Measurements from ENCODE around the gene ZNF609. TPM values are rescaled to one million over a fixed set of nuclear protein-coding genes. Genes with fewer than 3 reads are reported as not detected.

Gene ZNF609
- total and polyA plus RNA-seq, 2 of the 13 experiments (the other 11 are each of a cell fraction or from before 2014, with no cell fraction given): 8.9 to 9.9 TPM

DNA sequence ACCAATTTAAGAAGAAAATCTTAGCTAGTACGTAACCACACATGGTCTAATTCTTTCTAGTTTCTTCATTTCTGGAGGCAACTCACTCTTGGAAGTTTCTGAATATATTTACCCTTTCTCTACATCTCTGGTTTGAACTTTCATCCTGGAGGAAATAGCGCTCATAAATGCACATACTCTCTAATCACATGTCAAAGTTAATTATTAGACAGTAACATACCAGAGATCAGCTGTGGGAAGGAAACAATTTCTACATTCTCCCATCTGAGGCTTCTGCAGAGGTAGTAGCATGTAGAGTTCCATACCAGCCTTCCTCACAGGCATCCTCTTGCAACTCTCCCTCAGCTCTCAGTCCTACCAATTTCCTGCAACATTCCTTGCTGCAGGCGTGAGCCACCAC lies 182.5 kb downstream of the ZNF609 start (continued):
- TF ChIP-seq FOXA3 (CRISPR knock-in tag; IDR thresholded peaks at IDR 0.05): peak; percentile 58
- no peak for TF ChIP-seq NFE2 (CRISPR knock-in tag; IDR thresholded peaks at IDR 0.05)
- no peak for TF ChIP-seq RBM39 (IDR thresholded peaks at IDR 0.05; ENCODE audit: low read depth, low read length, poor library complexity, severe bottlenecking)
- peak; percentile 61 for TF ChIP-seq NCOA2 (CRISPR knock-in tag; IDR thresholded peaks at IDR 0.05)
- TF ChIP-seq ZNF205 (CRISPR knock-in tag; IDR thresholded peaks at IDR 0.05): peak; percentile 80; the same call in 1 of the 2 replicates
- TF ChIP-seq EP300 (IDR thresholded peaks at IDR 0.05; ENCODE audit: low read depth in 2 of 2, low read length in 2 of 2): peak in 1 of 2 experiments; percentile 73; a peak in 2 of 4 replicates
- TF ChIP-seq EP300 (CRISPR knock-in tag; IDR thresholded peaks at IDR 0.05; ENCODE audit: borderline replicate concordance): no peak
- no peak for TF ChIP-seq ZNF263 (CRISPR knock-in tag; IDR thresholded peaks at IDR 0.05)
- TF ChIP-seq ZSCAN9 (CRISPR knock-in tag; IDR thresholded peaks at IDR 0.05; ENCODE audit: borderline replicate concordance): peak; percentile 58; the same call in 1 of the 2 replicates
- TF ChIP-seq, protein P1, sequence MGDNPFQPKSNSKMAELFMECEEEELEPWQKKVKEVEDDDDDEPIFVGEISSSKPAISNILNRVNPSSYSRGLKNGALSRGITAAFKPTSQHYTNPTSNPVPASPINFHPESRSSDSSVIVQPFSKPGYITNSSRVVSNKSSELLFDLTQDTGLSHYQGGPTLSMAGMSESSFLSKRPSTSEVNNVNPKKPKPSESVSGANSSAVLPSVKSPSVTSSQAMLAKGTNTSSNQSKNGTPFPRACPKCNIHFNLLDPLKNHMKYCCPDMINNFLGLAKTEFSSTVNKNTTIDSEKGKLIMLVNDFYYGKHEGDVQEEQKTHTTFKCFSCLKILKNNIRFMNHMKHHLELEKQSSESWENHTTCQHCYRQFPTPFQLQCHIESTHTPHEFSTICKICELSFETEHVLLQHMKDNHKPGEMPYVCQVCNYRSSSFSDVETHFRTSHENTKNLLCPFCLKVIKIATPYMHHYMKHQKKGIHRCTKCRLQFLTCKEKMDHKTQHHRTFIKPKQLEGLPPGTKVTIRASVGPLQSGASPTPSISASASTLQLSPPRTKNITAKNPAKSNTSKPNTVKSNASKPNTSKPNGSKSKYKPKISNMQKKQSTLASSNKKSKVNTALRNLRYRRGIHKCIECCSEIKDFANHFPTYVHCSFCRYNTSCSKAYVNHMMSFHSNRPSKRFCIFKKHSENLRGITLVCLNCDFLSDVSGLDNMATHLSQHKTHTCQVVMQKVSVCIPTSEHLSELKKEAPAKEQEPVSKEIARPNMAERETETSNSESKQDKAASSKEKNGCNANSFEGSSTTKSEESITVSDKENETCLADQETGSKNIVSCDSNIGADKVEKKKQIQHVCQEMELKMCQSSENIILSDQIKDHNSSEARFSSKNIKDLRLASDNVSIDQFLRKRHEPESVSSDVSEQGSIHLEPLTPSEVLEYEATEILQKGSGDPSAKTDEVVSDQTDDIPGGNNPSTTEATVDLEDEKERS (CRISPR knock-in tag; IDR thresholded peaks at IDR 0.05): no peak
- TF ChIP-seq CBFB (CRISPR knock-in tag; IDR thresholded peaks at IDR 0.05): no peak
- peak; percentile 48; the same call in 1 of the 2 replicates for TF ChIP-seq ZNF652 (CRISPR knock-in tag; IDR thresholded peaks at IDR 0.05; ENCODE audit: borderline replicate concordance, low read depth)
- TF ChIP-seq NFIC (IDR thresholded peaks at IDR 0.05; ENCODE audit: low read length): peak; percentile 26; the same call in 1 of the 2 replicates
- TF ChIP-seq, protein P2, sequence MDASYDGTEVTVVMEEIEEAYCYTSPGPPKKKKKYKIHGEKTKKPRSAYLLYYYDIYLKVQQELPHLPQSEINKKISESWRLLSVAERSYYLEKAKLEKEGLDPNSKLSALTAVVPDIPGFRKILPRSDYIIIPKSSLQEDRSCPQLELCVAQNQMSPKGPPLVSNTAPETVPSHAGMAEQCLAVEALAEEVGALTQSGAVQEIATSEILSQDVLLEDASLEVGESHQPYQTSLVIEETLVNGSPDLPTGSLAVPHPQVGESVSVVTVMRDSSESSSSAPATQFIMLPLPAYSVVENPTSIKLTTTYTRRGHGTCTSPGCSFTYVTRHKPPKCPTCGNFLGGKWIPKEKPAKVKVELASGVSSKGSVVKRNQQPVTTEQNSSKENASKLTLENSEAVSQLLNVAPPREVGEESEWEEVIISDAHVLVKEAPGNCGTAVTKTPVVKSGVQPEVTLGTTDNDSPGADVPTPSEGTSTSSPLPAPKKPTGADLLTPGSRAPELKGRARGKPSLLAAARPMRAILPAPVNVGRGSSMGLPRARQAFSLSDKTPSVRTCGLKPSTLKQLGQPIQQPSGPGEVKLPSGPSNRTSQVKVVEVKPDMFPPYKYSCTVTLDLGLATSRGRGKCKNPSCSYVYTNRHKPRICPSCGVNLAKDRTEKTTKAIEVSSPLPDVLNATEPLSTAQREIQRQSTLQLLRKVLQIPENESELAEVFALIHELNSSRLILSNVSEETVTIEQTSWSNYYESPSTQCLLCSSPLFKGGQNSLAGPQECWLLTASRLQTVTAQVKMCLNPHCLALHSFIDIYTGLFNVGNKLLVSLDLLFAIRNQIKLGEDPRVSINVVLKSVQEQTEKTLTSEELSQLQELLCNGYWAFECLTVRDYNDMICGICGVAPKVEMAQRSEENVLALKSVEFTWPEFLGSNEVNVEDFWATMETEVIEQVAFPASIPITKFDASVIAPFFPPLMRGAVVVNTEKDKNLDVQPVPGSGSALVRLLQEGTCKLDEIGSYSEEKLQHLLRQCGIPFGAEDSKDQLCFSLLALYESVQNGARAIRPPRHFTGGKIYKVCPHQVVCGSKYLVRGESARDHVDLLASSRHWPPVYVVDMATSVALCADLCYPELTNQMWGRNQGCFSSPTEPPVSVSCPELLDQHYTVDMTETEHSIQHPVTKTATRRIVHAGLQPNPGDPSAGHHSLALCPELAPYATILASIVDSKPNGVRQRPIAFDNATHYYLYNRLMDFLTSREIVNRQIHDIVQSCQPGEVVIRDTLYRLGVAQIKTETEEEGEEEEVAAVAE (CRISPR knock-in tag; IDR thresholded peaks at IDR 0.05; ENCODE audit: borderline replicate concordance): 0 out of 2 replicates have a peak, but pooled peaks have one; percentile 24
- TF ChIP-seq ASH2L (IDR thresholded peaks at IDR 0.05; ENCODE audit: insufficient read length, low read depth, low read length): peak; percentile 45
- TF ChIP-seq, protein P3, sequence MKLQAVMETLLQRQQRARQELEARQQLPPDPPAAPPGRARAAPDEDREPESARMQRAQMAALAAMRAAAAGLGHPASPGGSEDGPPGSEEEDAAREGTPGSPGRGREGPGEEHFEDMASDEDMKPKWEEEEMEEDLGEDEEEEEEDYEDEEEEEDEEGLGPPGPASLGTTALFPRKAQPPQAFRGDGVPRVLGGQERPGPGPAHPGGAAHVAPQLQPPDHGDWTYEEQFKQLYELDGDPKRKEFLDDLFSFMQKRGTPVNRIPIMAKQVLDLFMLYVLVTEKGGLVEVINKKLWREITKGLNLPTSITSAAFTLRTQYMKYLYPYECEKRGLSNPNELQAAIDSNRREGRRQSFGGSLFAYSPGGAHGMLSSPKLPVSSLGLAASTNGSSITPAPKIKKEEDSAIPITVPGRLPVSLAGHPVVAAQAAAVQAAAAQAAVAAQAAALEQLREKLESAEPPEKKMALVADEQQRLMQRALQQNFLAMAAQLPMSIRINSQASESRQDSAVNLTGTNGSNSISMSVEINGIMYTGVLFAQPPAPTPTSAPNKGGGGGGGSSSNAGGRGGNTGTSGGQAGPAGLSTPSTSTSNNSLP (IDR thresholded peaks at IDR 0.05; ENCODE audit: low read depth, low read length): peak; percentile 94
- TF ChIP-seq RBFOX2 (IDR thresholded peaks at IDR 0.05; ENCODE audit: low read depth, low read length): 0 out of 2 replicates have a peak, but pooled peaks have one; percentile 36
- peak; percentile 17; the same call in 1 of the 2 replicates for TF ChIP-seq KMT2B (CRISPR knock-in tag; IDR thresholded peaks at IDR 0.05)
- TF ChIP-seq, protein P4, sequence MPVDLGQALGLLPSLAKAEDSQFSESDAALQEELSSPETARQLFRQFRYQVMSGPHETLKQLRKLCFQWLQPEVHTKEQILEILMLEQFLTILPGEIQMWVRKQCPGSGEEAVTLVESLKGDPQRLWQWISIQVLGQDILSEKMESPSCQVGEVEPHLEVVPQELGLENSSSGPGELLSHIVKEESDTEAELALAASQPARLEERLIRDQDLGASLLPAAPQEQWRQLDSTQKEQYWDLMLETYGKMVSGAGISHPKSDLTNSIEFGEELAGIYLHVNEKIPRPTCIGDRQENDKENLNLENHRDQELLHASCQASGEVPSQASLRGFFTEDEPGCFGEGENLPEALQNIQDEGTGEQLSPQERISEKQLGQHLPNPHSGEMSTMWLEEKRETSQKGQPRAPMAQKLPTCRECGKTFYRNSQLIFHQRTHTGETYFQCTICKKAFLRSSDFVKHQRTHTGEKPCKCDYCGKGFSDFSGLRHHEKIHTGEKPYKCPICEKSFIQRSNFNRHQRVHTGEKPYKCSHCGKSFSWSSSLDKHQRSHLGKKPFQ (CRISPR knock-in tag; IDR thresholded peaks at IDR 0.05; ENCODE audit: insufficient replicate concordance): no peak
- peak; percentile 98 for TF ChIP-seq MIXL1 (CRISPR knock-in tag; IDR thresholded peaks at IDR 0.05)
